KMS-11 (cell line): ENCODE measurements around the gene HTR1B.

Experiments used
- H2AFZ ChIP-seq: fragments of 200-600 bp; sonication (generic); 2 replicates; pipeline ENCODE4 v1.6.1; 2016; ENCODE audit warnings: antibody characterized with exemption, mixed run types, low read depth
- H3K27ac ChIP-seq: fragments of 200-600 bp; sonication (generic); 2 replicates; pipeline ENCODE4 v1.6.1; 2016; ENCODE audit warnings: mild to moderate bottlenecking, mixed run types
- H3K27me3 ChIP-seq: fragments of 200-600 bp; sonication (generic); 2 replicates; pipeline ENCODE4 v1.6.1; 2017; ENCODE audit warnings: mild to moderate bottlenecking, low read depth, mixed run types, moderate library complexity; ENCODE audit not compliant: insufficient read depth
- H3K36me3 ChIP-seq: fragments of 200-600 bp; sonication (generic); 2 replicates; pipeline ENCODE4 v1.6.1; 2017; ENCODE audit warnings: mild to moderate bottlenecking, mixed run types; ENCODE audit not compliant: insufficient read depth
- H3K4me1 ChIP-seq: fragments of 200-600 bp; sonication (generic); 2 replicates; pipeline ENCODE4 v1.6.1; 2016; ENCODE audit warnings: mild to moderate bottlenecking, low read depth, mixed run types; ENCODE audit not compliant: poor library complexity, severe bottlenecking
- H3K4me2 ChIP-seq: fragments of 200-600 bp; sonication (generic); 2 replicates; pipeline ENCODE4 v1.7.0; 2016; ENCODE audit warnings: mild to moderate bottlenecking, mixed run types
- H3K4me3 ChIP-seq: fragments of 200-600 bp; sonication (generic); IDR thresholded peaks from 2 replicates; pipeline ENCODE4 v1.6.1; 2017; ENCODE audit warnings: low read depth, low read length, mixed read lengths; ENCODE audit not compliant: insufficient read depth
- H3K79me2 ChIP-seq: fragments of 200-600 bp; sonication (generic); 2 replicates; pipeline ENCODE4 v1.6.1; 2016; ENCODE audit warnings: low read depth, mixed run types; ENCODE audit not compliant: insufficient read depth
- H3K9ac ChIP-seq: fragments of 200-600 bp; sonication (generic); 2 replicates; pipeline ENCODE4 v1.6.1; 2016; ENCODE audit warnings: mild to moderate bottlenecking, mixed run types
- H4K20me1 ChIP-seq: fragments of 200-600 bp; sonication (generic); 2 replicates; pipeline ENCODE4 v1.6.1; 2016; ENCODE audit warnings: mild to moderate bottlenecking, mixed run types; ENCODE audit not compliant: insufficient read depth
- CTCF ChIP-seq: fragments of 200-600 bp; sonication (generic); conservative IDR thresholded peaks from 2 replicates; pipeline ENCODE4 v1.6.1; 2017; ENCODE audit warnings: low read depth, mild to moderate bottlenecking, antibody characterized with exemption, low read length, moderate library complexity, mixed read lengths

The HTR1B gene

GRCh38 chr6:77433888-77434287, 29.4 kb downstream of the HTR1B start:
- no peak overlapping the region for H3K9ac ChIP-seq
- H4K20me1 ChIP-seq = no peaks in the 10 kb centered on the region
- H3K27me3 ChIP-seq = no peaks in the 10 kb centered on the region
- no peaks in the 10 kb centered on the region for H3K36me3 ChIP-seq
- H3K27ac ChIP-seq = no peak overlapping the region
- H3K4me3 ChIP-seq = no peak overlapping the region
- no peak for TF ChIP-seq CTCF
- H3K4me1 ChIP-seq = no peaks in the 10 kb centered on the region
- no peak overlapping the region for H3K4me2 ChIP-seq
- no peak overlapping the region for H2AFZ ChIP-seq
- H3K79me2 ChIP-seq = no peaks in the 10 kb centered on the region

GRCh38 chr6:77430504-77430903, 32.8 kb downstream of the HTR1B start:
- H3K4me3 ChIP-seq = no peak overlapping the region
- H3K27me3 ChIP-seq = no peaks in the 10 kb centered on the region
- H3K79me2 ChIP-seq = no peaks in the 10 kb centered on the region
- no peak overlapping the region for H3K27ac ChIP-seq
- no peaks in the 10 kb centered on the region for H4K20me1 ChIP-seq
- no peak overlapping the region for H3K4me2 ChIP-seq
- no peak overlapping the region for H2AFZ ChIP-seq
- no peak overlapping the region for H3K9ac ChIP-seq
- H3K36me3 ChIP-seq = no peaks in the 10 kb centered on the region
- H3K4me1 ChIP-seq = no peaks in the 10 kb centered on the region
- TF ChIP-seq CTCF = no peak

- Histone ChIP-seq H3K27ac (no peak overlapping the region), H3K4me1 (no peaks in the 10 kb centered on the region), H3K9ac (no peak overlapping the region), H4K20me1 (no peaks in the 10 kb centered on the region), H3K27me3 (no peaks in the 10 kb centered on the region), H3K79me2 (no peaks in the 10 kb centered on the region), H3K36me3 (no peaks in the 10 kb centered on the region), H3K4me3 (no peak overlapping the region), H3K4me2 (no peak overlapping the region), H2AFZ (no peak overlapping the region)
- no peak for TF ChIP-seq CTCF
Observed at GRCh38 chr6:77425671-77426070, 37.6 kb downstream of the HTR1B start.

- no peak overlapping the region for H3K9ac ChIP-seq
- H3K4me2 ChIP-seq = no peak overlapping the region
- no peaks in the 10 kb centered on the region for H4K20me1 ChIP-seq
- H3K27me3 ChIP-seq = no peaks in the 10 kb centered on the region
- H3K27ac ChIP-seq = no peak overlapping the region
- no peaks in the 10 kb centered on the region for H3K36me3 ChIP-seq
- no peak for TF ChIP-seq CTCF
- H3K4me3 ChIP-seq = no peak overlapping the region
- no peaks in the 10 kb centered on the region for H3K79me2 ChIP-seq
- no peaks in the 10 kb centered on the region for H3K4me1 ChIP-seq
- H2AFZ ChIP-seq = no peak overlapping the region
Observed at GRCh38 chr6:77425216-77425615, 38.1 kb downstream of the HTR1B start.

GRCh38 chr6:77424761-77425160, 38.5 kb downstream of the HTR1B start:
- Histone ChIP-seq H3K9ac (no peak overlapping the region), H2AFZ (no peak overlapping the region), H3K4me1 (no peaks in the 10 kb centered on the region), H3K27ac (no peak overlapping the region), H3K79me2 (no peaks in the 10 kb centered on the region), H4K20me1 (no peaks in the 10 kb centered on the region), H3K4me2 (no peak overlapping the region), H3K36me3 (no peaks in the 10 kb centered on the region), H3K27me3 (no peaks in the 10 kb centered on the region), H3K4me3 (no peak overlapping the region)
- no peak for TF ChIP-seq CTCF
